Activated naive CD4-positive, alpha-beta T cell treated with anti-CD3 and anti-CD28 coated beads, Interleukin-2, amount 50 U/mL, for 72 hours (primary cell): Measurements from ENCODE around the gene RERE. TPM values are rescaled to one million over a fixed set of nuclear protein-coding genes. Genes with fewer than 3 reads are reported as not detected.

Experiments used
- ATAC-seq, 2 donors: fragments of 150-1000 bp; cut with Tn5 transposase; 2 replicates each; pipeline ENCODE4 v1.10.0; 2021; ENCODE audit warnings: mild to moderate bottlenecking in 2 of 2, moderate library complexity in 2 of 2
- DNase-seq, 2 donors: peaks; one replicate each; pipeline ENCODE4 v3.0.0; 2021 to 2022; ENCODE audit warnings: low spot score in 2 of 2
- H3K27ac Mint-ChIP-seq, 2 donors: one replicate each; pipeline ENCODE4 v1.8.0; 2022; ENCODE audit warnings: mild to moderate bottlenecking in 2 of 2, mixed read lengths in 2 of 2
- H3K36me3 Mint-ChIP-seq, 2 donors: one replicate each; pipeline ENCODE4 v1.8.0; 2022; ENCODE audit warnings: mixed read lengths in 2 of 2
- H3K9me3 Mint-ChIP-seq, 2 donors: one replicate each; pipeline ENCODE4 v1.8.0; 2022; ENCODE audit warnings: mixed read lengths in 2 of 2
- total RNA-seq, 2 donors: library from RNA; stranded (reverse); gene quantifications; one replicate each; pipeline ENCODE4 v1.2.3, GENCODE V29; 2022

RERE gene
- total RNA-seq, 2 donors from 2014 or later: 51.8 to 72.1 TPM

DNA sequence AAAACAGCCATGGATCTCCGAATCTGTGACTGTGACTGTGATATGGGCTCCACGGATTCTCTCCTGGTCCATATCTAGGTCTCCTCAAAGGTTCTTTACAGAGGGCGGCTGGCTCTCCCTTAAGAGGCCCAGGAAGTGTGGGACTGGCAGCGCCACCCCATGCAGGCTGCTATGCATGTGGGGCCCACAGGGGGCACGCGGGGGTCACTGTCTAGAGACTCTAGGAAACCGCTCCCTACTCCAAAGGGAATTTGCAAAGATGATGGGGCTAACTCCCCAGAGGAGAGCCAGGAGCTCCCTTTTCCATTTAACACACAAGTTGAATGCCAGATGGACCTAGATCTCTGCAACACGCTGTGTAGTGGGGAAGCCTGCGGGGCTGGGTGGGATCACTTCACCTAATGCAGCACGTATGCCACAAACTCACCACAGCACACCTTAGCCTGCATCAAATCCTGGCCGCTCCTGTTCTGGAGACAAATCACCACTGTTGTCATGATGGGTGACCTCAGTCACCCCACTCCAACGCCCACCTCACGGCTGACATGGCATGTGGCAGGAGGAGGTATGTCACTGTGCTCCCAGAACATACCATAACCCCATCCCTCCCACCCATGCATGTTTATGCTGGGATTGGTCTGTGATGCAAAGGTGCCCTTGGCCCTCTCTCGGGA, 437.8 kb downstream of the RERE start:
- Mint-ChIP-seq H3K36me3 (peaks cover 0 to 22% of the 10 kb centered on the region in 2 donors), H3K27ac (peak overlapping the region; percentile 9 to 73), H3K9me3 (no peaks in the 10 kb centered on the region)
- DNase-seq (no peak), ATAC-seq (peak in 1 of 2 donors; percentile 7)

DNA sequence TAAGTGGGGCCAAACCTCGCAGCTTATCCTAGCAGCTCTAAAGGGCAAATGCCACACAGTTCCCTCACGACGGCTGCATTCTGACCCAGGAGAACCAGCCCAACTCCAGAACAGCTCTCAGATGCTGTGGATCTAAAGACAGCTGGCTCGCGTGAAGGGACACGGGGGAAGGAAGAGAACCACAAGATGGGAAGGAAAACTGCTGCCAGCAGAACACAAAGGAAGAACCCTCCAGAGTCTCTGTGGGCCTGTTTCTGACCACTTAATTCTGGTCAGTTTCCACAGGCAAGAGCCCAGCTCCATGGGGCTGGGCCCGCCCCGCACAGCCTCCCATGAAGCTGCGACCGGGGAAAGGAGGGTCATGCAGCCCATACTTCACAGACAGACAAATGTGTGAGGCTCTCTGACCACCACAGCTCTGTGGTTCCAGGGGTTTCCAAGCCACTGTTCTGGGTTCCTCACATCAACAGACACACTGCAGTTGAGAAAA, 438.4 kb downstream of the RERE start:
- ATAC-seq: no peak
- Mint-ChIP-seq H3K9me3 (no peaks in the 10 kb centered on the region), H3K27ac (peak overlapping the region; percentile 60 to 73), H3K36me3 (peaks cover 0 to 22% of the 10 kb centered on the region in 2 donors)
- DNase-seq: no peak

DNA sequence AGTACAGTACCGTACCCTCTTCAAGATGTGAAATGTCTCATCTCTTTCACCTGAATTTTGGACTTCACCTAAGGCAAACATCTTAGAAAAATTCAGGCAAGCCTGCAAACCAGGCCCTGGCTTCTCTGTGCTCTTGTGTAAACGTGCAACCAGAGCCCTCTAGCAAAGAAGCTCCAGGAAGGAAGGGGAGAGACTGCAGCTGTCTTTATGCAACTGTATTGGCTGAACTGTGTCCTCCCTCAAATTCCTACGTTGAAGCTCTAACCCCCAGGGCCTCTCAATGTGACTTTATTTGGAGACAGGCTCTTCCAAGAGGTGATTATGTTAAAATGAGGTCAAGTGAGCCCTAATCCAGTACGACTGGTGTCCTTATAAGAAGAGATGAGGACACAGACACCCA, 439.3 kb downstream of the RERE start:
- DNase-seq: no peak
- H3K36me3 Mint-ChIP-seq: peaks cover 0 to 21% of the 10 kb centered on the region in 2 donors
- no peak for ATAC-seq
- peak overlapping the region; percentile 73 to 82 for H3K27ac Mint-ChIP-seq
- no peaks in the 10 kb centered on the region for H3K9me3 Mint-ChIP-seq

DNA sequence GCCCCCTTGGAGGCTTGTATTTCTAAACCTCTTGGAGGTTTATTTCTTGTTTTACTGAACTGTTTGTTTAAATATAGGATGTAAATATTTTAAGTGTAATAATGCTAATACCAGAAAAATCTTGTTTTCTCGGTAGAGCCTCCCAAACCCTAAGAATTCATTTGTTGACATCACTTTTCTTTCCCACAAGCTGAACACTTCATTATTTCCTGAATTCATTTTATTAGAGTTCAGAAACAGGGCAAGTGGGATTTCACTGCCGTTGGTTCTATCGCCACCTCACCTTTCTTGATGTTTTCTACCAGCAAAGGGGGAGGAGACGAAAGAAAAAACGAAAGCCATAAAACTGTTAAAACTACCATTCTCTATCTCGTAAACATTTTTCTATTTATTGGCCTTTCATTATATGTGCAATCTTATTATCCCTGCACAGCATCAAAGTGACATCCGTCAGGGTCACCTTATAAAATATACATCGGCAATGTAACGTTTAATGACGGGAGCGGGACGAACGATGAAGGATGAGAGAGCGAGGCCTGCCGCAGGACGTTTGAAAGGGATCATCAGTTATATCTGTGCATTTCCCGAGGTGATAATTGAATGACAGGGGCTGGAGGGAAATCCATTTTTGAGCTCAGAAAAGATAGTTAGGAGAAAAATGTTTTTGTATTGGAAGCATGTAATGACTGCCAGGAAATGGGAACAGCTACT, 440.0 kb downstream of the RERE start:
- peaks cover 0 to 17% of the 10 kb centered on the region in 2 donors for H3K36me3 Mint-ChIP-seq
- H3K9me3 Mint-ChIP-seq: no peaks in the 10 kb centered on the region
- no peak for DNase-seq
- peak overlapping the region in 1 of 2 donors; percentile 88 for H3K27ac Mint-ChIP-seq
- ATAC-seq: no peak

DNA sequence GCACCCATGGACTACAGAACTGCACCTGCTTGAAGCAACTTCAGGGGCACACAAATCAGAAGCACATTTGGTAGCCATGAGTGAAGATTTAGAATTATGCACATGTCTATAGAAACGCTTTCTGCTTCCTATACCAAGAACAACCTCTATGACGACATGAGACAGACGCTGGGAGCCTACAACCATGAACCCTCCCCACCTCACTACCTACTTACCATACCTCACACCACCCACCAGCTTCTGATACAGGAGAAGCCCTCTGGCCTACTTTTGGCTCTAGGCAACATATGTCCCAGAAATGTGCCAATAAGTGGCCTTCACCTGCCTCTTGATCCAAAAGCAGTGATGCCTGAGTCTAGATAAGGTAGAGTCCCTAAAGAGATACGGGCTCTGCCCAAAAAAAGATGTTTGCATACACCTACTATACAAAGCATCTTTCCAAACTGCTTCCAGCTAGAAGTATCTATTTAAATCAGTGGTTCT, 441.0 kb downstream of the RERE start:
- DNase-seq (no peak), ATAC-seq (no peak)
- Mint-ChIP-seq H3K9me3 (no peaks in the 10 kb centered on the region), H3K36me3 (peaks cover 0 to 17% of the 10 kb centered on the region in 2 donors), H3K27ac (peak overlapping the region; percentile 50 to 78)

DNA sequence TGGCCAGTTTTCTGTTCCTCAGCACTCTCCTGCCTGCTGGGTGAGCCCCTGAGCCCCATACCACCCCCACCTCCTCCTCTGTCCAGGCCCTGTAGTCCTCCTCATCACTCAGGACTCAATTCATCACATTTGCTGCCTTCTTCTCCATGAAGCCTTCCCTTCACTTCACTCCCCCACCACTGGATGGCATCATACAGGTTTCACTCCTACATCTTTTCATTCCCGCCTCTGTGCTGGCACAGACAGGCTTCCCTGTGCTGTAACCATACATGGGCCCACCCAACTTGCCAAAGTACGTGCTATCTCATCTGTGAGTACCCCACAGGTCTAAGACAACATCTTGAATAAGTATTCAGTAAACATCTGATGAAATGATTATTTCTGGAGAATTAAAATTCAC, 442.6 kb downstream of the RERE start:
- peak overlapping the region in 1 of 2 donors; percentile 15 for H3K27ac Mint-ChIP-seq
- H3K9me3 Mint-ChIP-seq: no peaks in the 10 kb centered on the region
- H3K36me3 Mint-ChIP-seq: peaks cover 0 to 17% of the 10 kb centered on the region in 2 donors
- no peak for DNase-seq
- ATAC-seq: peak in 1 of 2 donors; percentile 29

DNA sequence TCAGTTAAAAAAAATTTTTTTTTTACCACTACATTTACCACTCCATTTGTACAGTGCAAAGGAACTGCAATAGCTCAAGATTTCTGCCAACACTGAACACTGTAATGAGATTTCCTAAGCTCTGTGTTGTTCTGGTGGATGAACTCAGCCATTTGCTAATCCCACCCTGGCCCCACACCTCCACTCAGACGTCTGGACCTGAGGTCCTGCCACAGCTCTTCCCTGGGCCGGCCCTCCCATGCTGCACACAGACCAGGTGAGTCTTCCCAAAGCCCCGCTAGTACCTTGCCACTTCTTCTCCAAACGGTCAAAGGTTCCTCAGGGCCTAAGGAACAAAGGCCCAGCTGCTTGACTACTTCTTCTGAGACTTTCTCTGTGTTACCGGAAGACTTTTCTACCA, 443.1 kb downstream of the RERE start:
- ATAC-seq (no peak), DNase-seq (no peak)
- no peaks in the 10 kb centered on the region for H3K9me3 Mint-ChIP-seq
- peaks cover 0 to 17% of the 10 kb centered on the region in 2 donors for H3K36me3 Mint-ChIP-seq
- H3K27ac Mint-ChIP-seq: peak overlapping the region; percentile 15 to 22

DNA sequence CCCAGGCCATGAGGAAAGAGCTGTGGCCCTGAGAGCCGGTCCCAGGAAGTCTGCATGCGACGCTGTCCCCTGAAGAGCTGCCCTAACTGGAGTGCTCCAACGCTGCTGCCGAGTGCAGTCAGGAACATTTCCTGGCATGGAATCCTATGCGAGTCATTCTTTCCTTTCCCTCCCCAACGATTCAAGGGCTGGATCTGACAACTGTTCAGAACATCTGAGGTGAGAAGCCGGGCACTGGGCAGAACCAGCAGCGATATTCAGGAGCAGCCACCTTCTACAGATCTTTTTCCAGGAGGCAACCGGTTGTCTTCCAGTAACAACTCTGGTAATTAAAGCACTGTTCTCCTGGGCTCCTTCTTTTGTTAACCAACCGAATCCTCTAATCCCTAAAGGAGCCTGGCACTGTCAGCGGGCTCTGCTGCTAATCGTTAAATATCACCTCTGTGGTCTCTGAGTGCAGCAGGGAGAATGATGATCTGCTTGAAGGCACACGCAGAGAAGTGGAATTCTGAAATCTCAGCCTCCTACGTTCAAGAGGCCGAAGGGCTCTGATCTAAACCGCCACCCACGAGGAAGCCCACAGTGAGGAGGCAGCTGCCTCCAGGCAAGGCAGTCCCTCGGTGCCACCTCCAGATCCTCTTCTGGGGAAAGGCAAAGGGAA, 443.7 kb downstream of the RERE start:
- ATAC-seq: no peak
- no peak for DNase-seq
- no peaks in the 10 kb centered on the region for H3K9me3 Mint-ChIP-seq
- peaks cover 0 to 12% of the 10 kb centered on the region in 2 donors for H3K36me3 Mint-ChIP-seq
- peak overlapping the region in 1 of 2 donors; percentile 22 for H3K27ac Mint-ChIP-seq

DNA sequence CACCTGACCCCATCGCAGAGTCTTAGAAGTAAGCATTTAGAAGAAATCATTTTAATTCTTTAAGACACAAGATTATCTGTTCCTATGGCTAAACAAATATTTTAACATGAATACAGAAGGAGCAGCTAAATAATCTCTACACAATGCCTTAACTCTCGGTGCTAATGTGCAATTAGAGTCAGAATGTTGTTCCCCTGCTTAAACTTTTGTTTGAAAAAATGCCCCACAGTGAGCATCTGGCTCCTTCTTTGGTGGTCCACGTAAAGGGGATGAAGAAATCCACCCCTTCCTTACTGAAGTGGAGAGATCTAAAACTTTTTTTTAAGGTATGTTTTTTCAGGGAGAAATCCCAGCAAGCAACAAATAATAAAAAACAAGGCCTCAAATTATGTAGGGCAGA, 444.3 kb downstream of the RERE start:
- DNase-seq: no peak
- ATAC-seq: no peak
- H3K36me3 Mint-ChIP-seq: peaks cover 0 to 7% of the 10 kb centered on the region in 2 donors
- H3K27ac Mint-ChIP-seq: no peak overlapping the region
- H3K9me3 Mint-ChIP-seq: no peaks in the 10 kb centered on the region

DNA sequence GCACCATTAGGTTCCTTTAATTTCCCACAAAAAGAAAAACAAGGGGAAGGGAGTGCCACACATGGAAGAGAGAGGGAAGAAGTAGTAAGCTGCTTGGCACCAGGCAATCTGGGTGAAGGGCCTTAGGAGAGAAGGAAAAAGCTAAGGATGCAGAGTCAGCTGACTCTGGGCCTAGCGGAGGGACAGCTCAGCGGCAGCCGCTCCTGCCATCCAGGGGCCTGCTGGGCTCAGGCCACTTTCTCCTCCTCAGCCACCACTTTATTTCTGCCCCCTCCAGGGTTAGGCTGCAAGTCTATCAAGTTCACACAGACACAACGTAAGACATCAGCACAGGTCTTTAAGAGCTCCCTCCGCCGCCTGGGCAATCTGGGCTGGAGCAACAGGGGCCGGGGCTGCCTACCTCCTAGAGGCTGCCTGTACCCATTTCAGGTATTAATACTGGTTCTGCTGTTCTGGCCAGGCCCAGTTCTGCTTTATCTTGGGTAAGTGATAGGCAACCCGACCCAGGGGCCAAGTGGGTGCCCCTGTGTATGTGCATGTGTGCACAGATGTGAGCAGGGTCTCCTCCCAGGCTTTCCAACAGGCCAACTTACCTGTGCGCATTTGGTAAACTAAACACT, 446.0 kb downstream of the RERE start:
- ATAC-seq: no peak
- Mint-ChIP-seq H3K9me3 (no peaks in the 10 kb centered on the region), H3K36me3 (no peaks in the 10 kb centered on the region), H3K27ac (peak overlapping the region; percentile 15 to 79)
- no peak for DNase-seq

DNA sequence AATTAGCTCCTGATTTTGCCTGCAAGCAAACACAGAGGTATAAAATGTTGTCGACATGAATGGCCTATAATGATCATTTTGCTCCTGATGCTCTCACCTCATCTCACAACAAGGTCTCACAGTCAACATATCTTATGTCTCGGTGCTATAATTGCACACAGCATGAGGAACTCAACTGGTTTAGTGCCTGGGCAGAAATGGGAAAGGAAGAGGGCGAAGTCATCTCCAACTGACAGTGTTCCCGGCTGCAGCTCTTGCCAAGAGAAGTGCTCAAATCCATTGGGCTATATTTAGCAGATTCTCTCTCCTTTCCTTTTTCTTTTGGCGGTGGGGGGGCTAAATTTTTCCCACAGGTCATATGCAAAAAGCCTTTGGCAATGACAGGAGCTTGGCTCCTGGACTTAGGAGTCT, 446.5 kb downstream of the RERE start:
- no peak for ATAC-seq

DNA sequence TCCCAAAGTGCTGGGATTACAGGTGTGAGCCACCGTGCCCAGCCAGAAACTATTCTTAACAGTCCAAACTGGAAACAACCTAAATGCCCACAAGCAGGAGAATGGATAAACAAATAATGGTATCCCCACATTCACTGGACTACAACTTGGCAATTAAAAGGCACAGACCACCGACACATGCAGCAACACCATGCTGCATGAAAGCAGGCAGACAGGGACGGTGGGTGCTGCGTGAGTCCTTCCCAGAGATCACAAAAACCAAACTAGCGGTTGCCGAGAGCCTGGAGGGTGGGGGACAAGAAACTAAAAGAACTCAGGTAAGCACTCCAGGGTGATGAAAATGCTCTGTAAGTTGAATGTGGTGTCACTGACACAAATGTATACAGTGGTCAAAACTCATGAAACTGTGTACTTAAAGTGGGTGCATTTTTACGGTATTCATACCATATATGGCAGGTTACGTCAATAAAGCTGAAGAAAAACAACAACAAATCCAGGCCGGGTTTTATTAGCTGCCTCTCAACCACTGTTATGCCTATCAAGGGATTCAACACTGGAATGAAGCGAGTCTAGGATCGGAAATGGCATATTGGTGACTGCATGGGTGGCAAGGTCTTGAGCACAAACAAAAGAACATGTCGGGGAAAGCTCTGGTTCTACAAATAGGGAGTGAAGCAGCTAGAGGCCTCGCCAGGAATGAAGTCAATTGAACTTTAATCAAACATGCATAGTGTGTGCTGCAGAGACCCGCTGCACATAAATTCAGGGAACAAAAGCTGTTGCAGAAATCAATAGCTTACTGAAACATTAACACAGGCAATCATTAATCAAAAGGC, 447.2 kb downstream of the RERE start:
- Mint-ChIP-seq H3K9me3 (no peaks in the 10 kb centered on the region), H3K27ac (peak overlapping the region in 1 of 2 donors; percentile 48), H3K36me3 (peaks cover 0 to 4% of the 10 kb centered on the region in 2 donors)
- no peak for ATAC-seq
- no peak for DNase-seq

More for the DNA sequence above, 446.5 kb downstream of the RERE start:
- DNase-seq: no peak
- H3K36me3 Mint-ChIP-seq: peaks cover 0 to 4% of the 10 kb centered on the region in 2 donors
- no peak overlapping the region for H3K27ac Mint-ChIP-seq
- H3K9me3 Mint-ChIP-seq: no peaks in the 10 kb centered on the region

DNA sequence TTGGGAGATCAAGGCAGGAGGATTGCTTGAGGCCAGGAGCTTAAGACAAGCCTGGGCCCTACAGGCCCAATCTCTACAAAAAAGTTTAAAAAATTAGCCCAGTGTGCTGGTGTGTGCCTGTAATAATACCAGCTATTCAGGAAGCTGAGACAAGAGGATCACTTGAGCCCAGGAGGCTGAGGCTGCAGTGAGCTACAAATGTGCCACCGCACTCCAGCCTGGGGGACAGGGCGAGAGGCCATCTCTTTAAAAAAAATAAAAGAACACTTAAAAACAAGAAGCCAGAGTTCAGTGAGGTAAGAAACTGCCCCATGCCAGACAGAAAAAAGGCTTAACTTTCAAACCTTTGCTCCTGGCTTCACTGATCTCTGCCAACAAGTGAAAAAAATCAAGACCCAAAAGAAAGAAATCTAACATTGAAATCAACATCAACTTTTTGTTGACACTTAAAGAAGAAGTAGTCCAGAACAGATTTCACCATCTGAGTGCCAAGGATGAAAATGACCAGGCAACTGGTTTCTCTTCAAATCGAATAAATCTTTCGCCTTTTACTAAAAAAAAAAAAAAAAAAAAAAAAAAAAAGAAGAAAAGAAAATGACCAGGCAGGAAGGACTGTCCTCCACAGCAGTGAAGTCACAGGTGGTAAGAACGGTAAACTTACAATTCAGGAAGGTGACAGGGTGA, 448.3 kb downstream of the RERE start:
- DNase-seq (no peak), ATAC-seq (no peak)
- Mint-ChIP-seq H3K27ac (no peak overlapping the region), H3K9me3 (no peaks in the 10 kb centered on the region), H3K36me3 (peaks cover 0 to 4% of the 10 kb centered on the region in 2 donors)

DNA sequence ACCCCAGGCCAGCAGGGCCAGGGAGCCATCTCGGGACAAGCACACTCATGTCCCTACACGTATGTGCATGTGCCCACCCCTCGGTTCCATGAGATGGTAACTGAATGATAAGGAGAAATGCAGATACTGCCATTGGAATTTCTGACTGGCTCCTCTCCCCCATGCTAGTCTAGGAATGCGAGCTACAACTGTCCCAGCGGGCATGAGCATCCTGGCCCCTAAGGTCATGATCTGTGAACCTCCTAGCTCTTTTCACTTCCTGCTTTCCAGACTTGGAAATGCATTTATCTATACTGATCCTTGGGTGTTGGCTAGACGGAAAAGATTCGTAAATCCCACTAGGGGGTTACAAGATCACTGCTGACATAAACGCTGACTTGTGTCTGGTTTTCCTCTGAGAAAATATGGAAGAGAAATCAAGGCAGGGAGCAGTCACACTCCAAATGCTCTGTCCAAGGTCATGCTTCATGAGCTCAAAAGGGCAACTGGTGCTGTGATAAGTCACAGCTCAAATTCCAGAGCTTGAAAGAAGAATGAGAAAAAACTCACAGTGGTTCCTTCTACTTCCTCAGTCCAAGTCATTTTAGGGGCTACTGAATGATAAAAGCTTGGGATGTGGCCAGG, 449.8 kb downstream of the RERE start:
- no peaks in the 10 kb centered on the region for H3K9me3 Mint-ChIP-seq
- peak overlapping the region in 1 of 2 donors; percentile 64 for H3K27ac Mint-ChIP-seq
- peaks cover 0 to 4% of the 10 kb centered on the region in 2 donors for H3K36me3 Mint-ChIP-seq
- ATAC-seq: no peak
- no peak for DNase-seq
